ENCODE measurements around the gene MT1A.

DNA sequence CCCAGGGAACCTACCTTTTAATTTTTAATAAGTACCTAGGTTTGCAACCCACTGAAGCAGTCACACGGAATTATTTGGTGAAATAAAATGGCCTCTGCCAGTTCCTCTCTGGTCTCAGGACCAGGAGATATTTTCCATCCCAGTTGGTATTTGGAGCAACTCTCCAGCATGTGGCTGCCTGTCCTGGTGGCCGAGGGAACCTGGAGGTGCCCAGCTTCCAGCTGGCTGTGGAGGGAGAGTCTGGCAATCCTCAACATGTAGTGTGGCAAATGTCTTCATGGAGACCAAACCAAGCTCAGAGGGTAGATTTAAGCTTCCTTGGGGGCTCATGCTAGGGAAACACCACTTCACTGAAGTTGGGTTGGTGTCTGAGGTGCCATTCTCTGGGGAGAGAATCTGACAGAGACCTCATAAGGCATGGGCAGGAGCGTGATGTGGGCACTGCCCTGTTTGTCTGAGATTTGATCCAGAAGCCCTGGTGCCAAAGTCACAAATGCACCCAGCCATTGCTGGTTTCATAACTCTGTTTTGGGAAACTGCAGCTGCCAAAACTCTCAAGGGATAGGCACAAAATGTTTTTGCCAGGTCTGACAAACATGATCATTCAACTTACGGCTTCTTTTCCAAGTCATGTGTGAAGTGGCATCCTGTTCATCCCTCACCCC is 46.6 kb downstream of the MT1A start:
- no peak for TF ChIP-seq POLR2A (IDR thresholded peaks at IDR 0.05; ENCODE audit: low read depth, low read length)
- TF ChIP-seq, protein P1, sequence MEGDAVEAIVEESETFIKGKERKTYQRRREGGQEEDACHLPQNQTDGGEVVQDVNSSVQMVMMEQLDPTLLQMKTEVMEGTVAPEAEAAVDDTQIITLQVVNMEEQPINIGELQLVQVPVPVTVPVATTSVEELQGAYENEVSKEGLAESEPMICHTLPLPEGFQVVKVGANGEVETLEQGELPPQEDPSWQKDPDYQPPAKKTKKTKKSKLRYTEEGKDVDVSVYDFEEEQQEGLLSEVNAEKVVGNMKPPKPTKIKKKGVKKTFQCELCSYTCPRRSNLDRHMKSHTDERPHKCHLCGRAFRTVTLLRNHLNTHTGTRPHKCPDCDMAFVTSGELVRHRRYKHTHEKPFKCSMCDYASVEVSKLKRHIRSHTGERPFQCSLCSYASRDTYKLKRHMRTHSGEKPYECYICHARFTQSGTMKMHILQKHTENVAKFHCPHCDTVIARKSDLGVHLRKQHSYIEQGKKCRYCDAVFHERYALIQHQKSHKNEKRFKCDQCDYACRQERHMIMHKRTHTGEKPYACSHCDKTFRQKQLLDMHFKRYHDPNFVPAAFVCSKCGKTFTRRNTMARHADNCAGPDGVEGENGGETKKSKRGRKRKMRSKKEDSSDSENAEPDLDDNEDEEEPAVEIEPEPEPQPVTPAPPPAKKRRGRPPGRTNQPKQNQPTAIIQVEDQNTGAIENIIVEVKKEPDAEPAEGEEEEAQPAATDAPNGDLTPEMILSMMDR (IDR thresholded peaks at IDR 0.05; ENCODE audit: extremely low read depth in 1 of 2, insufficient read depth in 1 of 2, low read depth in 1 of 2, low read length in 2 of 2) = no peak
- no peak for TF ChIP-seq POLR2AphosphoS5 (IDR thresholded peaks at IDR 0.05; ENCODE audit: insufficient read depth, low read depth, low read length)
- TF ChIP-seq JUN (IDR thresholded peaks at IDR 0.05; ENCODE audit: borderline replicate concordance, insufficient read depth, insufficient read length, low read depth) = no peak
- no peak for TF ChIP-seq MYC (IDR thresholded peaks at IDR 0.05; ENCODE audit: low read depth, low read length)
- TF ChIP-seq EZH2 (IDR thresholded peaks at IDR 0.05; ENCODE audit: borderline replicate concordance, low read depth, low read length, severe bottlenecking) = no peak
- TF ChIP-seq, protein P2, sequence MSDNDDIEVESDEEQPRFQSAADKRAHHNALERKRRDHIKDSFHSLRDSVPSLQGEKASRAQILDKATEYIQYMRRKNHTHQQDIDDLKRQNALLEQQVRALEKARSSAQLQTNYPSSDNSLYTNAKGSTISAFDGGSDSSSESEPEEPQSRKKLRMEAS (IDR thresholded peaks at IDR 0.05; ENCODE audit: insufficient read depth, insufficient read length) = no peak
- TF ChIP-seq FOS (IDR thresholded peaks at IDR 0.05; ENCODE audit: borderline replicate concordance, insufficient read depth, low read length) = no peak
- TF ChIP-seq GATA2 (IDR thresholded peaks at IDR 0.05; ENCODE audit: insufficient read depth, insufficient read length, low read depth, low read length) = no peak
